Fibroblast of skin of right biceps (primary cell): ENCODE data around the gene TSSK3.
"Not testable (repeated sequence)": the region's sequence is repeated elsewhere in the genome, so short reads cannot be mapped to it uniquely, and the experiment has no call there.

Experiments
- DNase-seq: peaks from one replicate; pipeline ENCODE4 v3.0.0-alpha.2; 2013

TSSK3 gene

DNA sequence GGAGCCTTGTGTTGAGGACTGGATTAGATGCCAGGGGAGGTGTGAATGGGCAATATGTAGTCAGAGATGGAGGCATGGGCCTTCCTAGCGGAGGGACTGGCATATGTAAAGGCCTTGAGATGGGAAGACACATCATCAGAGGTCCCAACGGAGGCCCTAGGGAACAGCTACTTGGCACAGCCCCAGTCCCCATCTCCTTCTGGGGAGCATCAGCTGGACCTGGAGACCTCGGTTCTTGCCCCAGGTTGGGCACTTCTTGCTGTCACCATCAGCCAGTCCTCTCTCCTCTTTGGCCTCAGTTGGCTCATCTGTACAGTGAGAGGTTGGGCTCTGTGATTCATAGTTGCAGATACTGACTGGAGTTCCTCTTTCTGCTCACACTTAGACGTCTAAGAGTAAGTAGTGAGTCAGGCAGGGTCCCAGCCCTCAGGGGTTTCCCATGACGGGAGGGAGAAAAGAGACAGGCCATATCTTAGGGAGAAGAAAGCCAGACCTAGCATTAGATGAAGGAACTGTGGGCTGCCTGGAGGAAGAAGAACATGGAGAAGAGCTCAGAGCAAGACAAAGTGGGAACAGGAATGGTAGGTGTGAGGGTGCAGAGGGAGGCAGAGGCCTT lies 22.9 kb upstream of the TSSK3 start:
- DNase-seq = peak; percentile 61

DNA sequence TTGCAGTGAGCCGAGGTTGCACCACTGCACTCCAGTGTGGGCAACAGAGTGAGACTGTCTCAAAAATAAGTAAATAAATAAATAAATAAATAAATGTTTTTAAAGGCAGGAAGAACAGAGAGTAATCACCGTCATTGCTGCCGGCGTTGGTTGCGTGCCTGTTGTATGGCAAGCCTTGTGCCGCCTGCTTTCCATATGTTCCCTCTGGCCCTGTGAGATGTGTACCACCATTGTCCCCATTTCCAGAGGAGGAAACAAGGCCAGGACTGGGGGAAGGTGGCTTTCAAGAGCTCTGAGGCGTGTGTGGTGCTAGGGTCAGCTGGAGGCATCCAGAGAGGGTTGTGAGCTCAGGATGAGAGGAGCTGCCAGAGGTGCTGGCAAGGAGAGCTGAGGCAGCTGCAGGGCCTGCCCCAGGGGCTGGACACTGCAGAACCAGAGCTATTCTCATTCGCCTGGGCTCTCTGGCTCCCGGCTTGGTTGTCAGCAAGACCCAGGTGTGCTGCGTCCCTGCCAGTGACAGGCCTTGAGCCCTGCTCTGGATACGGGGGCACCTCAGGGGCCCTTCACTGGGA lies 21.1 kb upstream of the TSSK3 start:
- DNase-seq = no peak

DNA sequence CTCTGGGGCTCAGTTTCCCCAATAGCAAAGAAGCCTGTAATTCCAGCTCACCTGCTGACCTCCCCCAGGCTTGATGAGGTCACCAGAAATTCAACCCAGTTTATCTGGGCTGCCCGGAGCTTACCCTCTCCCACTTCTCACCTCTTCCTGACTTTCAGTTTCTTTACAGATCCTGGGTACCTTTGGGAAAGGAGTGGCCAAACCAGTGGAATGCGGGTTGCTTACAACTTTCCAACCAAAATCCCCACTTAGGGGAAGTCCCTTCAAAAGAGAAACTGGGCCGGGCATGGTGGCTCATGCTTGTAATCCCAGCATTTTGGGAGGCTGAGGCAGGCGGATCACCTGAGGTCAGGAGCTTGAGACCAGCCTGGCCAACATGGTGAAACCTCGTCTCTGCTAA lies 20.4 kb upstream of the TSSK3 start:
- no peak for DNase-seq

DNA sequence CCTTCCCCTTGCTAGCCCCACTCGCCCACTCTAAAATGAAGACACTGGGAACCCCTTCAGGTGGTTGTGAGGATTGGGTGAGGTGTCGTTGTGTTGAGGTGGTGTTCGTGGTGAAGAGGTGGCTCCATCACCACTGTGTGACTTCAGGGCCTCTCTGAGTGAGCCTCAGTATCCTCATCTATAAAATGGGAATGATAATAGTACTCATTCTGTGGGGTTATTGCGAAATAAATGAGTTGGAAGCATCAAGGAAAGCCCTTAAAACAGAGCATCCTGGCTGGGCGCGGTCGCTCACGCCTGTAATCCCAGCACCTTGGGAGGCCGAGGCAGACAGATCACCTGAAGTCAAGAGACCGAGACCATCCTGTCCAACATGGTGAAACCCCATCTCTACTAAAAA lies 19.6 kb upstream of the TSSK3 start:
- no peak for DNase-seq

DNA sequence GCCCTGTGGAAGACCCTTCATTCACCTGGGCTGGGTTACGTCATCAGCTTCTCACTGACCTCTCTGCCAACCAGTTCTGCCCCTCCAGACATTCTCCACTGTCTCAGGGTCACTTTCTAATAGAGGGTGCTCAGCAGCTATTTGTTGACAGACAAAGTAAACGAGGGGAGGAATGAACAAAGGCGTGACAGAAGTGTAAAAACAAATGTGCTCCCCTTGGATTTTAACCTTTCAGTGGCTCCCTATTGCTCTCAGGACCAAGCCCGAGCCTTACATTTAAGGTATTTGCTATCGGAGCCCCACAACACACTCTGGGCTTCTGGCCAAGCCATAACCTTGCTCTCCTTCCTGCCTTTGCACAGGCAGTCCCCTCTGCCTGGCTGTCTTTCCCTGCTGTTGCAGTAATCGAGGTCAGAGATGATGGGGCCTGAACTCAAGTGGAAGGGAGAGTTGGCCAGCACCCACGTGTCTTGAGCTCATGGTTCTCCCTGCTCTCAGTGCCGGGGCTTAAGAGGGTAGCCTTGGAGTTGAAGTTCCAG lies 17.0 kb upstream of the TSSK3 start:
- peak; percentile 38 for DNase-seq

DNA sequence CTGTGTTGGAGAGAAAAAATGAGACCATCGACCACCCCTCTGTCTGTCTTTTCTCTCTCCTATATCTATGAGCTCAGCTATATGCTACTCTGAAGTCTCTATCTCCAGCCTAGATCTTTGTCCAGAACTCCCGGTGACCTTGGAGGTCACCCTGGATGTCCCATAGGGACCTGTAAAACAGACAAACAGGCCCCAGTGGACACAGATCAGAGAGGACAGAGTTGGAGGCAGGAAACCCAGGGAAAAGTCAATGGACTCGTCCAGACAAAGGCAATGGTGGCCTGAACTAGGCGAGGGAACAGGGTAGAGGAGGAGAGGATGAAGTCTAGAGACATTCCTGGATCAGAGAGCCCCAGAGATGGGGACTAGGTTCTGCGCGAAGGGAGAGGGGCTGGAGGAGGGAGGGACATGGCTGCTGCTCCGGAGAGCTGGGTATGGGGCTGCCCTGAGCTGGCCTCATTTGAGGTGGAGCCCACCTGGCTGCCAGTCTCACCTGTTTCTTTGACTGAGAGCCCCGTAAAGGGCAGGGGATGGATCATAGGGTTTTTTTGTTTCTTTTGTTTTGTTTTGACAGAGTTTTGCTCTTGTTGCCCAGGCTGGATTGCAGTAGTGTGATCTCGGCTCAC lies 15.7 kb upstream of the TSSK3 start:
- no peak for DNase-seq

DNA sequence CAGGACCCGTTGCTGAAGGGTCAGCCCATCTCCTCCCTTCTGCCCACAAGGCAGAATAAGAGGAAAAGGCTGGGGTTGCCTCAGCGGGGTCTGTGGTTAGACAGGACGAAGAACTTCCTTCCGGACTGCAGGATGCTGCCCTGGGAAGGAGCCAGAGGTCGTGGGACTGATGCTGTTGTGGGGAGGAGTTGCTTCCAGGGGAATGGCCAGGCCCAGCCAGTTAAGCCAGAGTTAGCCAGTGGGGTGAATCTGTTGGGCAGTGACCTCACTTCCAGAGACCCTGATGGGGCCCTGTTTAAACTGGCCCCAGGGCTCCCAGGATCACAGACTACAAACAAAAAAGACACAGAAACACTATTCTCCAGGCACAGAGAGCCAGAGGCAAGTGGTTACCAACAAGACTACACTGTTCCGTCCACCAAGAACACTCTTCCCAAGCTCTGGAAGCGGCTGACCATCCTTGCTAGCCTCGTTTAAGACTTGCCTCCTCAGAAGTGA lies 13.1 kb upstream of the TSSK3 start:
- DNase-seq = no peak

DNA sequence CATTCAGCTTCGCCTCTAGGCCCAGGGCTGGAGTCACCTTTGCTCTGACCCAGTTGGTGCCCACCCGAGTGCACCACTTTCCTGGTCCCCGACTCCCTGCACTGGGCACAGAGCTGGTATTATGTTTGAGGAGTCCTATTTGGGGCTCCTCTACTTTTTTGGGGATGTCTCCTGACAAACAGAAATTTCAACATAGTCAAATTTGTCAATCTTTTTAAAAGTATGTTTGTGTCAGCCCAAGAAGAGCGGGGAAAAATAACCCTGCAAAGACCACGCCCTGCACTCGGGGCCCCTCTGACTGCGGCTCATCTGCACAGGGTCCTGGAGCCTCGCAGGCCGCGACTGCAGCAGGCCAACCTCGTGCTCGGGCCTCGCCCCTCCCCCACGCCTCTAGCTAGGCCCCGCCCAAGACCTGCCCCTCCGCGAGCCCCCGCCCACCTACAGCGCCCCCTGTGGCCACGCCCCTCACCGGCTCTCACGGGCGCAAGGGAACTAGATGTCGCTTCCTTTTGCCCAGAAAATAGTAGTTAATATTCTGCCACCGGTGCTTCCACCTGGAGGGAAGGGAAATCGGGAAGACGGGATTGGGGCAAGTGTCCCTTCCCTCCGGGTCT lies 11.4 kb upstream of the TSSK3 start:
- peak; percentile 73 for DNase-seq

DNA sequence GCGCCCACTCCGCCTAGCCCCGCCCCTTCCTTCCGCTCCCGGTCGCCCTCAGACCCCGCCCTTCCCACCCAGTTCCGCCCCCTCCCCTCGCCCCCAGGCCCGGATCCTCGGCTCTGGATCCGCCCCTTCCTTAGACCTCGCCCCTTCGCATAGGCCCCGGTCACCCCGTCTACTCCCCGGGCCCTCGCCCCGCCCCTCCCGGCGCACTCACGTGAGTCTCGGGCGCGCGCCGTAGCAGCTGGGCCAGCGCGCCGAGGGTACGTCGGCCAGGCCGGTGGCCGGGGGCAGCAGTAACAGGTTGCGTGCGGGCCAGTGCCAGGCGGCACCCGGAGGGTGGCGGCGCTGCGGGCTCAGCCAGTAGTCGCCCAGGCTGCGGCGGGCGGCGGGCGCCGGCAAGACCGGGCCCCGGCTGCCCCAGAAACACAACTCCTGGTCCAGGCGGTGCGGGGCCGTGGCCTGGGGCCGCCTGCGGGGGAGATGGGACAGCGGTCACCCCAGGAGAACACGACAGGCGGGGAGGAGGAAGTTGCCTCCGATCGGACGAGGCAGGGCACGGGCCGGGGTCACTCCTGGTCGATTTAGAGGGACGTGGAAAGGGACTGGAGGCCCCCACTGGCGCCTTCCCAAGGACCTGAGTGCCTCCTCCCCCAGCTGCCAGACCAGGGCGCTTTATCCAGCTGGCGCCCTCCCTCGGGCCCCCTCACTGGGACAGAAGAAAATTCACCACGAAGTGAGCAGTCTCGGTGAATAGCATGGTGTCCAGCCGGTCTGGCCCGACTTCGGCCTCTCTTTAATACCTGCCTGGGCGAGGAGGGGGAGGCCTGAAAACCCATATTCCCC lies 10.7 kb upstream of the TSSK3 start:
- peak; percentile 94 for DNase-seq

DNA sequence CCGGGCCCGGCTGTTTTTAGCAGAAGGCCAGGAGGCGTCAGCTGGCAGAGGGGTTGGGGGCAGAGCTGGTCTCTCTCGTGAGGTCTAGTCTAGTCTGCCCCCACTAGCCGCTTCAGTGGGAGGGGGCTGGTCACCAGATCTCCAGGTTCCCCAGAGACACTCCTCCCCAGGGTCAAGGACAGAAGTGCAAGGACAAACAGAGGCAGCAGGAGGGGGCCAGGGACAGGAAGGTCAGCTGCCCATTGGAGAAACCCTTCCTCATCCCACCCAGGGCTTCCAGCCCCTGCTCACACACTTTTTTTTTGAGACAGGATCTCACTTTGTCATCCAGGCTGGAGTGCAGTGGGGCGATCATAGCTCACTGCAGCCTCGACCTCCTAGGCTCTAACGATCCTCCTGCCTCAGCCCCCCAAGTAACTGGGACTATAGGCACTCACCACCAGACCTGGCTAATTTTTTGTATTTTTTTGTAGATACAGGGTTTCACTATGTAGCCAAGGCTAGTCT lies 10.0 kb upstream of the TSSK3 start:
- DNase-seq = no peak

DNA sequence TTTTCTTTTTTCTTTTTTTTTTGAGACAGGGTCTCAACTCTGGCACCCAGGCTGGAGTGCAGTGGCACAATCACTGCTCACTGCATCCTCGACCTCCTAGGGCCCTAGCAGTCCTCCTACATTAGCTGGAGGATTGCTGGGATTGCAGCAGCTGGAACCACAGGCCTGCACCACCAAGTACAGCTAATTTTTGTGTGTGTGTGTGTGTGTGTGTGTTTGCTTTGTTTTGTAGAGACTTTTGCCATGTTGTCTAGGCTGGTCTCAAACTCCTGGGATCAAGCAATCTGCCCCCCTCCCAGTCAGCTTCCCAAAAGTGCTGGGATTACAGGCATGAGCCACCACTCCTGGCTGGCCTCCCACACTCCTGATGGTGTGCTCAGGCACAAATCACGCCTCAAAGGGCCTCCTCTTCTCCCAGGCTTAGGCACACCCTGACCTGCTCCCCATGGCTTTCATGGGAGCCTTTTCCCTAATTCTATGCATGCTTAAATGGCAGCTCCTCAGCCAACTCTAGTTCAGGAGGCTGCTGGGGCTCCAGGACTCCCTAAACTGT lies 9.4 kb upstream of the TSSK3 start:
- no peak for DNase-seq

DNA sequence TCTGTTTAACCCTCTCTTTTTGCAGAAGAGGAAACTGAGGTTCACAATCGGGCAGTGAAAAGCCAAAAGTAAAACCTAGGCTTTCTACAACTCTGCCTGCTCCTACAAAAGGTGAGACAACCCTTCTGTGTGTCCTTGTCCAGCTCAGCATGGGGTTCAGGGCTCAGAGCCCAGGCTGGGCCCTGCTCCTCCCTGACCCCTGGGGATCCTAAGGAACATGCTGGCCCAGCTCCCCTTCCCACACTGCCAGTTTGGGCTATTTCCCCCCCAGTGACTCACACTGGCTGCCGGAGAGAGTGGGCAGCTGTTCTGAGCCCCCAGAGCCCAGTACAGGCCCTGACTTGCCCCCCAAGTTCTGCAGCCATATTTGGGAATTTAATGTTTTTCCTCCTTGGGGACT lies 8.9 kb upstream of the TSSK3 start:
- DNase-seq = no peak

DNA sequence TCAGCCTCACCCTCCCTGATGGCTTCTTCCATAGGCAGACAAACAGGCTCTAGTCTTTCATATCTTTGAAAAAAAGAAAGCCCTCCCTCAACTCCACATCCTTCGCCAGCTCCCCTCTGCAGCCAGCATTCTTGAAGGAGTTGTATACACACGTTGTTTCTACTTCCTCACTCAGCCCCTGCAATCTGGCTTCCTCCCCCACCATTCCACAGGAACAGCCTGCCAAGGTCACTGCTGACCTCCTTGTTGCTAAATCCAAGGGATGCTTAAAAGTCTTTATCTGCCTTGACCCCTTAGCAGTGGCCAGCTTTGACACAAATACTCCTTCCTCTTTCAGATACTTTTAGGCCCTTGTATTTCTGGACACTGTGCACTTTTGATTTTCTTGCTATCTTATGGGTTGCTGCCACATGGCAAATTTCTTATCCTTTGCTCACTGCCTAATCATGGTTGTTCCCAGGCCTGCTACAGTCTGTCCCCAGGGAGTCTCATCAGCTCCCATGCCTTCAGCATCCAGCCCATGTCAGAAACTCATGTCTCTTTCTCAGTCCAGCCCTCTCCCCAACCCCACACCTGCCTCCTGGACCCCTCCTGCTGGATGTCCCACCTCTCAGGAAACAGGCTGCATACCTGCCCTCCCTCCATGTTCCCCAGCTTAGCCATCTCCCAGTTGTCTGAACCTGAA lies 8.3 kb upstream of the TSSK3 start:
- peak; percentile 30 for DNase-seq

DNA sequence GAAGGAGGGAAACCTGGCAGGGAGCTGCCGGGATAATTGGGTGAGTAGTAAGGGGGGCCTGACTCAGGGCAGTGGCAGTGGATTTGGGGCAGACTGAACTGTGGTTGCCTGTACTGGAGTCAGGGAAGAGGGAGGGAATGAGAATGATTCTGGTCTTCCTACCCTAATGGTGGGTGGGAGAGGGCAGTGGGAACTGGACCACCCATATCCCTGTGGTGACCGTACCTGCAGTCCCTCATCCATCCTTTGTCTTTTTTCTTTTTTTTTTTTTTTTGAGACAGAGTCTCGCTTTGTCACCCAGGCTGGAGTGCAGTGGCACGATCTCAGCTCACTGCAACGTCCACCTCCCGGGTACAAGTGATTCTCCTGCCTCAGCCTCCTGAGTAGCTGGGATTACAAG lies 6.6 kb upstream of the TSSK3 start:
- DNase-seq = not testable (repeated sequence)

DNA sequence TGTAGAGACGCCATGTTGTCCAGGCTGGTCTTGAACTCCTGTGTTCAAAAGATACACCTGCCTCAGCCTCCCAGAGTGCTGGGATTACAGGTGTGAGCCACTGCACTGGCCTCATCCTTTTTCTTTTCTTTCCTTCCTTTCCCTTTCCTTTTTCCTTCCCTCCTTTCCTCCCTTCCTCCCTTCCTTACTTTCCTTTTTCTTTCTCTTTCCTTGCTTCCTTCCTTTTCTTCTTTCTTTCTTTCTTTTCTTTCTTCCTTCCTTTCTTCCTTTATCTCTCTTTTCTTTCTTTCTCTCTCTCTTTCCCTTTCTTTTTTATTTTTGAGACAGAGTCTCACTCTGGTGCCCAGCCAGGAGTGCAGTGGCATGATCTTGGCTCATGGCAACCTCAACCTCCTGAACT lies 5.9 kb upstream of the TSSK3 start:
- DNase-seq = no peak

DNA sequence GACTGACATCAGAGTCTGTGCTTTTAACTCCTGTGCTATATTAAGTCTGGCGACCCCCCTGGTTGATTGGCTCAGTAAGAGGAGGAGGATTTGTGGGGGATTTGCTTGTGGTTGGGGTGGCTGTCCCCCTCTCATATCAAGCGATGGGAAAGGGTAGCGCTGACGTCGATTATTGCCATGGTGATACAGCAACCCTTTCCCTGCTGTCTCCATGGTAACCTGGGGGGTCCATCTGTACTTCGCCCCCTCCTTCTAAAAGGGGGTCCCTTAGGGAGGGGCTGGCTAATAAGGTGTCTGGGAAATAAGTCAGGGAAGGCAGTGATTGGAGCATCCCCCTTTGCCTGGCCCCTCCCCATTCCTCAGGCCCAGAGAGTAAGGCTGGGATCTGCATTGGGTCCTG lies 4.7 kb upstream of the TSSK3 start:
- DNase-seq = no peak

DNA sequence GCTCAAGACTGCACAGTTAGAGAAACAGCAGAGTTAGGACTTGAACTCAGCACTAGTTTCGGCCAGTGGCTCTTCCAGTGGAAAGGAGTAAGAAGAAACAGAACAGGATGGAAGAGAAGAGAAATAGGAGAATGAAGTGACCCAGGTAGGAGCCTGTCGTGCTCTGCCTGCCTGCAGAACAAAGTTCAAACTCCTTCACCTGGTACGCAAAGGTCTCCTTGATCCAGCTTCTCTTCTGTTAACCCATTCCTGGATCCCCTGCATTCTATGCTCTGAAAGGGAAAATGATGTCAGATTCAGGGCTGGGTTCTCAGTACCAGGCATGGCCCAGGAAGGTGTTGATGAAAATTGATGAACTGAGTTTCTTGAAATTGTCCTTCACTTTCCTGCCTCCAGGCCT lies 3.9 kb upstream of the TSSK3 start:
- DNase-seq = no peak

DNA sequence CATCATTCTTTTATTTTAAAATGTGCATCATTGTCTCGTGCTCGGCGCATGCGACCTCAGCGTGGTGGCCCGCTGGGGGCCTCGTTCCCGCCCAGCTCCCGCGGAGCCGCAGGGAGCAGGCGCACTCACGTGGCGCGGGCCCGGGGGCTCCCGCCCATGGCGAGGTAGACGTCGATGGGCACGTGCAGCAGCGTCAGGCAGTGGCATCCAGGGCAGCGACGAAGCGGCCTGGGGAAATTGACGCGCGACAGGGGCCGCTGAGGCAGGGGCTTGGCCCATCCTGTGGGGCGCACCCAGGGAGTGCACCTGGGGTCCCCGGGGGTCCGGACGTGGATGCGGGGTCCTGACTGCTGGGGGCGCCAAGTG lies 1.0 kb upstream of the TSSK3 start:
- DNase-seq = no peak

DNA sequence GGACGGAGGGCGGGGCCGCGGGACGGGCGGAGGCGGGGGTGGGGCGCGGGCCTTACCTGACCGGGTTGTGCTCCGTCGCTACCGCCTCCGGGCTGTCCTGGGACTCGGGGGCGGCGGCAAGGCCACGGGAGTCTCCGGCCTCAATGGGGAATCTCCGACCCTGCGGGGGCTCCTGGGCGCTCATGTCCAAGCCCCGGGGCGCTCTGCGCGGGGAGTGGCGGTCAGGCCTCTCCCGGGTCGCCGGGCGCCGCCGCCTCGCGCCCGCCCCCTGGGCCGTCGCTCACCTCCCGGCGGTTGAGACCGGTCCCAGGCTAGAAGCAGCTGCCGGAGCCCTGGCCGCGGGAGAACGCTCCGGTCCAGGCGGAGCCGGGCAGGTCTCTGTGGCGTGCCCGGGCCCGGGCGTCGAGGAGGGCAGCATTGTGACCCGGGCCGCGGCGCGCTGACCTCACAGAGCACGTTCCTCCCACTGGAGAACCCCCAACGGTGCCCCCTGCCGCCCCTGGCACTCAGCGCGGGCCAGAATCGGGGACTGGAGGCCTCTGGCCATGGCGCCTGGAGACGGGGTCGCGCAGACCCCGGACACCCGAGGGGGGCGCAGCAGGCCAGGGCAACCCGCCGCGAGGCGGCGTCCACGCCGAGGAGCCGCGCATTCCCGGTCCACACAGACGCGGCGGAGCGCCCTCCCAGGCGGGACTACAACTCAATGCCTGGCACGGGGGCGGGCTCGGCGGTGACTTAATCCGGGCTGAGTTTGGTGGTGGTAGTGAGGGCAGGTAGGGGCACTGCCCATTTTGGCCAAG lies 465 bp upstream of the TSSK3 start:
- peak; percentile 37 for DNase-seq

DNA sequence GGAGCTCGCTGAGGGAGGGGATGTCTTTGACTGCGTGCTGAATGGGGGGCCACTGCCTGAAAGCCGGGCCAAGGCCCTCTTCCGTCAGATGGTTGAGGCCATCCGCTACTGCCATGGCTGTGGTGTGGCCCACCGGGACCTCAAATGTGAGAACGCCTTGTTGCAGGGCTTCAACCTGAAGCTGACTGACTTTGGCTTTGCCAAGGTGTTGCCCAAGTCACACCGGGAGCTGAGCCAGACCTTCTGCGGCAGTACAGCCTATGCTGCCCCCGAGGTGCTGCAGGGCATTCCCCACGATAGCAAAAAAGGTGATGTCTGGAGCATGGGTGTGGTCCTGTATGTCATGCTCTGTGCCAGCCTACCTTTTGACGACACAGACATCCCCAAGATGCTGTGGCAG lies 1.4 kb downstream of the TSSK3 start:
- DNase-seq = no peak

DNA sequence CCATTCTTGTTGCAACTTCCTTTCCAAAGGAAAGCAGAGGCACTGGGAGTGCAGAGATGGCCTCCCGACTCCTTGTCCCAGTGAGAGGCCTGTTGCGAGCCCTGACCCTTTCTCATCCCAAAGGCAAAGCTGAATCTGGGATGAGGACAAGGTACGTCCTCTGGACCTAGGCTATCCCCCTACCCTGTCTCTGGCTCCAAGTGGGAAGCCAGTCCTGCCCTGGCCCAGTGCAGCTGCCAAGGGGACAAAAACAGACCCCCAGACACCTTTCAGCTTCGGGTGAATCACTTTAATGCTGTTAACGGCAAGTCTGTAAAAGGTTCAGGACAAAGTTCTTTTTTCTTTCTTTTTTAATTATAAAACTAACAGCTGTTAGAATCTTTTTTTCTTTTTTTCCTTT lies 2.5 kb downstream of the TSSK3 start:
- DNase-seq = no peak
